B cell (primary cell): ENCODE data around the gene PRKCZ. TPM values are rescaled to one million over a fixed set of nuclear protein-coding genes. Genes with fewer than 3 reads are reported as not detected.

Experiments used
- ATAC-seq: fragments of 200-7000 bp; cut with Tn5 transposase; one replicate; pipeline ENCODE4 v1.10.0; 2021; ENCODE audit warnings: low read depth, mild to moderate bottlenecking, moderate number of reproducible peaks, moderate library complexity
- CTCF ChIA-PET: fragments of 350-600 bp; sonication (Branson Sonifier 250); formaldehyde crosslinking; loops from one replicate; lab custom pipeline; 2021; ENCODE audit warnings: antibody characterized with exemption, inconsistent platforms; lab: Charles Lee
- POLR2A ChIA-PET: fragments of 350-600 bp; sonication (Branson Sonifier 250); formaldehyde crosslinking; loops from one replicate; lab custom pipeline; 2021; ENCODE audit warnings: antibody characterized with exemption; lab: Charles Lee
- DNase-seq: peaks from one replicate; pipeline ENCODE4 v3.0.0; 2013
- H2AFZ ChIP-seq: 2 replicates; pipeline ENCODE4 v1.6.1; 2012; ENCODE audit warnings: mild to moderate bottlenecking, low read depth, low read length; ENCODE audit not compliant: insufficient read depth, poor library complexity, severe bottlenecking
- H3K27ac ChIP-seq, 2 donors: 1 replicate in 1 of 2; 2 replicates in 1 of 2; pipeline ENCODE4 v1.5.1; 2012 to 2013; ENCODE audit warnings: low read length in 2 of 2, mild to moderate bottlenecking in 2 of 2, moderate library complexity in 1 of 2
- H3K27me3 ChIP-seq, 4 experiments: fragments of 200-600 bp in 1 of 4; sonication (generic) in 1 of 4; replicated peaks in 1 of 4; 1 replicate in 2 of 4; 2 replicates in 2 of 4; pipeline versions ENCODE4 v1.6.1 to v1.7.0; 2013 to 2016; ENCODE audit warnings: low read length in 3 of 4, mild to moderate bottlenecking in 2 of 4, mixed read lengths in 1 of 4, moderate library complexity in 1 of 4; ENCODE audit not compliant: insufficient read depth in 4 of 4, control insufficient read depth in 3 of 4; ENCODE audit errors: control extremely low read depth in 1 of 4
- H3K36me3 ChIP-seq, 2 experiments: replicated peaks in 1 of 2; 1 replicate in 1 of 2; 2 replicates in 1 of 2; pipeline versions ENCODE4 v1.6.1 to v1.7.1; 2013; ENCODE audit warnings: low read length in 1 of 2; ENCODE audit not compliant: insufficient read depth in 2 of 2, control insufficient read depth in 1 of 2; ENCODE audit errors: control extremely low read depth in 1 of 2, extremely low read depth in 1 of 2
- H3K4me1 ChIP-seq, 2 donors: fragments of 200-600 bp in 1 of 2; sonication (generic) in 1 of 2; 1 replicate in 1 of 2; 2 replicates in 1 of 2; pipeline versions ENCODE4 v1.5.1 to v1.6.1; 2013 to 2017; ENCODE audit warnings: low read length in 2 of 2; ENCODE audit not compliant: control insufficient read depth in 2 of 2, insufficient read depth in 2 of 2
- H3K4me2 ChIP-seq: replicated peaks from 2 replicates; pipeline ENCODE3; 2012; ENCODE audit warnings: mild to moderate bottlenecking, low read depth, low read length; ENCODE audit not compliant: poor library complexity, severe bottlenecking
- H3K4me3 ChIP-seq, 5 experiments: fragments of 200-600 bp in 1 of 5; sonication (generic) in 1 of 5; 1 replicate in 3 of 5; 2 replicates in 2 of 5; pipeline versions ENCODE4 v1.5.1 to v1.7.0; 2011 to 2016; ENCODE audit warnings: low read length in 4 of 5, mild to moderate bottlenecking in 4 of 5, low read depth in 2 of 5, control low read depth in 1 of 5, moderate library complexity in 1 of 5; ENCODE audit not compliant: insufficient read depth in 1 of 5; ENCODE audit errors: control extremely low read depth in 1 of 5, extremely low read depth in 1 of 5
- H3K79me2 ChIP-seq: fragments of 200-600 bp; sonication (generic); one replicate; pipeline ENCODE4 v1.6.0; 2016; ENCODE audit warnings: low read length; ENCODE audit not compliant: control insufficient read depth, insufficient read depth
- H3K9ac ChIP-seq: fragments of 200-600 bp; sonication (generic); 2 replicates; pipeline ENCODE4 v1.6.1; 2017; ENCODE audit warnings: mild to moderate bottlenecking, low read length, moderate library complexity
- H3K9me3 ChIP-seq, 3 donors: one replicate each; pipeline versions ENCODE4 v1.6.1 to v1.7.1; 2013; ENCODE audit warnings: low read length in 2 of 3; ENCODE audit not compliant: control insufficient read depth in 2 of 3, insufficient read depth in 1 of 3; ENCODE audit errors: control extremely low read depth in 1 of 3
- H4K20me1 ChIP-seq: 2 replicates; pipeline ENCODE4 v1.6.0; 2012; ENCODE audit warnings: mild to moderate bottlenecking, low read length; ENCODE audit not compliant: insufficient read depth, control insufficient read depth, poor library complexity, severe bottlenecking
- H3K27ac Mint-ChIP-seq: one replicate; pipeline ENCODE4 v1.8.0; 2021; ENCODE audit warnings: mixed read lengths
- H3K27me3 Mint-ChIP-seq: one replicate; pipeline ENCODE4 v1.8.0; 2021; ENCODE audit warnings: mixed read lengths
- H3K4me1 Mint-ChIP-seq: one replicate; pipeline ENCODE4 v1.8.0; 2021; ENCODE audit warnings: mixed read lengths
- H3K4me3 Mint-ChIP-seq: one replicate; pipeline ENCODE4 v1.8.0; 2021; ENCODE audit warnings: mixed read lengths
- H3K9me3 Mint-ChIP-seq: one replicate; pipeline ENCODE4 v1.8.0; 2022; ENCODE audit warnings: mixed read lengths; ENCODE audit not compliant: insufficient read depth
- CTCF ChIP-seq: fragments of 200-600 bp; IDR thresholded peaks from one replicate; pipeline ENCODE4 v1.8.0; 2022; ENCODE audit warnings: antibody characterized with exemption, mild to moderate bottlenecking
- EZH2 ChIP-seq: IDR thresholded peaks from 2 replicates; pipeline ENCODE4 v1.6.1; 2012; ENCODE audit warnings: borderline replicate concordance, low read depth, mild to moderate bottlenecking, moderate library complexity, low read length; ENCODE audit not compliant: insufficient read depth, poor library complexity, severe bottlenecking
- WGBS: methylation state at CpG from one replicate; pipeline ENCODE4 v1.1.5; 2013; ENCODE audit warnings: missing lambda C conversion rate; ENCODE audit not compliant: insufficient coverage; 5-methylcytosine and 5-hydroxymethylcytosine counted together
- intact Hi-C: fragments of 100-400 bp; cut with micrococcal nuclease; formaldehyde crosslinking; loops from one replicate; pipeline ENCODE4 v1.10.0; 2022
- polyA plus RNA-seq: library from polyadenylated mRNA; depleted of rRNA; stranded (reverse); fragments of >200 nt; gene quantifications from 2 replicates; pipeline ENCODE4 v1.2.3, GENCODE V29; 2012
- total RNA-seq, 2 donors: library from RNA; stranded (reverse); fragments of 120-200 nt in 1 of 2; gene quantifications; 1 replicate in 1 of 2; 2 replicates in 1 of 2; pipeline versions ENCODE4 v1.2.3 to v1.2.4, GENCODE V29; 2013 to 2022

PRKCZ gene
- total and polyA plus RNA-seq, 2 donors (not counting 1 experiment from before 2014, with no cell fraction given), result 17.9 to 53.2 TPM

DNA sequence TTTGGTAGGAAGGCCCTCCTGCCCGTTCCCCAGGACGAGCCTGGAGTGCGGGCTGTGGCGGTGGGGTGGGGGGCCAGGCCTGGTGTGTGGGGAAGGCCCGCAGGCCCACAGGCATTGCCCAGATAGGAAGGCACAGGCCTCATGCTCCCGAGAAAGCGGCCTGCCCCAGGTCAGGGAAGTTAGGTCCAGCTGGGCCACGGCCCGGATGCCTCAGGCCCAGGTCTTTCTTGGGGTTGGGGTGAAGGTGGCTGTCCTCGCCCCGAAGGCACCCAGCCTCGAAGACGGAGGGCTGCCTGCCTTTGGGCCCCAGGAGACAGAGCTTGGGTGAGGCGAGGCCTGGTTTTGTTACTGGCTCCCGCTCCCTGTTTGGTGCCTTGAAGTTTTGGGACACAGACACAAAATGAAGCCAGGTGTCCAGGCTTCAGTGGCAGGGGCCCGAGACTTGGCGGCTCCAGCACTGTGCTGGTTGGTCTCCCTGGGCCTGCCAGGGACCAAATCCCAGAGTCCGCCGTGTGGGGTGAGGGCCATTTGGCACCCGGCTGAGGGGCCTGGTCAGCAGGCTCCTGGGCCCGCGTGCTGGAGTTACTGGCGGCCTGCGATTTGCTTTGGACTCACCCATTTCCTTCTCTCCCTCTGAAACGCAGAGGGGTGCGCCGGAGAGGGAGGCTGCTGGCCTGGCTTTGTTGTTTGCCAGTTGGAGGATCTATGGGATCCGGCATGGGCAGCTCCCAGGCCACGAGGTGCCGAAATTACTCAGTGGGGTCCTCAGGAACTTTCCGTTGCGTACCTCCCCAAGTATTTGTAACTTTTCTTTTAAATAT lies 179.9 kb downstream of the PRKCZ start:
- H3K27me3 ChIP-seq, result no peaks in the 10 kb centered on the region
- CTCF ChIA-PET, result interaction anchor here (0.7 to 3.9 kb wide), 10 partner anchors 22 to 151 kb away, joined by 3 to 22 read pairs (median 6); partner anchors contain the start of gene FAAP20
- peak overlapping the region; percentile 98 for H3K4me3 Mint-ChIP-seq
- intact Hi-C loops, result loop anchor here (1.0 to 5.0 kb wide), 2 partner anchors 151 to 1672 kb away; partner anchors contain the start of gene C1orf174
- POLR2A ChIA-PET, result interaction anchor here (1.2 to 3.4 kb wide), 4 partner anchors 25 to 151 kb away, joined by 4 to 30 read pairs (median 6); no protein-coding TSS in a partner anchor
- TF ChIP-seq EZH2, result no peak
- TF ChIP-seq CTCF, result no peak
- no peak overlapping the region for H2AFZ ChIP-seq
- peaks cover 0 to 3% of the 10 kb centered on the region in 2 experiments for H3K36me3 ChIP-seq
- WGBS, result 78% methylated on average over 23 of the region's 32 CpGs
- peak overlapping the region; percentile 72 for H3K9ac ChIP-seq
- peaks cover 59% of the 10 kb centered on the region for H3K4me1 Mint-ChIP-seq
- H3K4me1 ChIP-seq, result peaks cover 58 to 65% of the 10 kb centered on the region in 2 donors
- DNase-seq (no peak), ATAC-seq (no peak)
- no peaks in the 10 kb centered on the region for H3K9me3 ChIP-seq
- peak overlapping the region; percentile 94 for H3K27ac Mint-ChIP-seq
- peak overlapping the region in 1 of 2 donors; percentile 93 for H3K27ac ChIP-seq
- no peaks in the 10 kb centered on the region for H3K27me3 Mint-ChIP-seq
- no peaks in the 10 kb centered on the region for H3K9me3 Mint-ChIP-seq
- H3K4me3 ChIP-seq, result peak overlapping the region; percentile 46 to 82 (median 68)
- peaks cover 63% of the 10 kb centered on the region for H3K79me2 ChIP-seq
- peak overlapping the region; percentile 89 for H3K4me2 ChIP-seq
- H4K20me1 ChIP-seq, result peaks cover 62% of the 10 kb centered on the region
